HG02938 (cell line): ENCODE measurements around the gene WDR33.

Experiments
- ATAC-seq: cut with Tn5 transposase; IDR thresholded peaks from one replicate; pipeline ENCODE4 v1.9.1; 2021; ENCODE audit warnings: mild to moderate bottlenecking, moderate library complexity; ENCODE audit not compliant: unreplicated experiment

WDR33 gene

DNA sequence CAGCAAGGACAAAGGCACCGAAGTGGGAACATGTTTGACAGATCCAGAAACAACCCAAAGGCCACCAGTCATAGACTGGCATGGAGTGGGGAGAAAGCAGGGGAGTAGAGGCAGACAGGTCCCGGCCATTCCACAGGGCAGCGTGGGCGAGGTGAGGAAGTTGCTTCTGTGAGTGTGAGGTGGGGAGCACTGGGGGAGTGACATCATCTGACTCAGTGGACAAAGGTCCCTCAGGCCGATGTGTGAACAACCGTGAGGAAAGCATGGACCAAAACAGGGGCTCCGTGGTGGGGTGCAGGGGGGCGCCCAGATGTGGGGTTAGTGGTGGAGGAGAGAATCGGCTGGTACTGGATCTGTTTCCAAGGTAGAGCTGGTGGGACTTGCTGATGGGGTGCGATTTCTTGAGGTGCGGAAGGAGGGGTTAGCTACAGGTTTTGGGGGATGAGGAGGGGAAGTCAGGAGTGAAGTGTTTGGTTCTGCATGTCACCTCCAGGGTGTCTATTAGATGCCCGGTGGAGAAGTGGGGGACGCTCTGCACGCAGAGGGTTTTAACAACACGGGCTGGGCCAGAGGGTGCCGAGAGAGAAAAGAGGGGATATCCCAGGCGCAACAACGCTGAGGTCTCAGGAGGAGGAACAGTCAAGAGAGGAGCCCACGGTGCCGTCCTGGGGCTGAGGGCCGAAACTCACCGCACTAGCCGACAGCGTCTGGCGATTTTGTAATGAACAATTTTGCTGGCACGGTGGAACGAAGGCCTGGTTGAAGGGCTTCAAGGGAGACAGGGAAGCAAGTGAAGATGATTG is 112.2 kb downstream of the WDR33 start:
- ATAC-seq = no peak

DNA sequence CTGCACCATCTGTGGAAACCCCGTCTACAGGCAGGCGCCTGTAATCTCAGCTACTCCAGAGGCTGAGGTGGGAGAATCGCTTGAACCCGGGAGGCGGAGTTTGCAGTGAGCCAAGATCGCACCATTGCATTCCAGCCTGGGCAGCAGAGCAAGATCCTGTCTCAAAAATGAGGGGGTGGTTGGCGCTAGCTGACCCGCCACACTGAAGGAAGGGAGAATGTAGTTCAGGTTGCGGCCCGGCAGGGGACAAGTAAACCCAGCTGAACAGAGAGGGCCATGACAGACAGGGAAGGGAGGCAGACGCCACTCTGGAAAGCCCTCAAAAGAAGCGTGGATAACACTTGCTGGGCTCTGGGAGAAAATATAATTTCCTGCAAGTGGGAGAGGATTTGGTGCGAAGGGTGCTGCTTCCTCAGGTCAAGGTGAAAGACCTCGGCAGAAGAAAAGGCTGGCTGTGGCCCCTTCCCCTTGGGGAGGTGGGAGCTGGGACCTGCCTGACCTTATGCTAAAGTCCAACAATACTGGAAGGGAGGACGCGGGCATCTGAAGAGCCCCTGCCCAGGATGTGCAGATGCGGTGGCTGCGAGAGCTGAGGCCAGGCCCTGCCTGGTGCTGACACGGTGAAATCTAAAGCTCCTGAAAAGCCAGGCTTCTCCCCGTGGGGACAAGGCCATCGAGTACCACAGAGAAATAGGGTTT is 113.3 kb downstream of the WDR33 start:
- no peak for ATAC-seq

DNA sequence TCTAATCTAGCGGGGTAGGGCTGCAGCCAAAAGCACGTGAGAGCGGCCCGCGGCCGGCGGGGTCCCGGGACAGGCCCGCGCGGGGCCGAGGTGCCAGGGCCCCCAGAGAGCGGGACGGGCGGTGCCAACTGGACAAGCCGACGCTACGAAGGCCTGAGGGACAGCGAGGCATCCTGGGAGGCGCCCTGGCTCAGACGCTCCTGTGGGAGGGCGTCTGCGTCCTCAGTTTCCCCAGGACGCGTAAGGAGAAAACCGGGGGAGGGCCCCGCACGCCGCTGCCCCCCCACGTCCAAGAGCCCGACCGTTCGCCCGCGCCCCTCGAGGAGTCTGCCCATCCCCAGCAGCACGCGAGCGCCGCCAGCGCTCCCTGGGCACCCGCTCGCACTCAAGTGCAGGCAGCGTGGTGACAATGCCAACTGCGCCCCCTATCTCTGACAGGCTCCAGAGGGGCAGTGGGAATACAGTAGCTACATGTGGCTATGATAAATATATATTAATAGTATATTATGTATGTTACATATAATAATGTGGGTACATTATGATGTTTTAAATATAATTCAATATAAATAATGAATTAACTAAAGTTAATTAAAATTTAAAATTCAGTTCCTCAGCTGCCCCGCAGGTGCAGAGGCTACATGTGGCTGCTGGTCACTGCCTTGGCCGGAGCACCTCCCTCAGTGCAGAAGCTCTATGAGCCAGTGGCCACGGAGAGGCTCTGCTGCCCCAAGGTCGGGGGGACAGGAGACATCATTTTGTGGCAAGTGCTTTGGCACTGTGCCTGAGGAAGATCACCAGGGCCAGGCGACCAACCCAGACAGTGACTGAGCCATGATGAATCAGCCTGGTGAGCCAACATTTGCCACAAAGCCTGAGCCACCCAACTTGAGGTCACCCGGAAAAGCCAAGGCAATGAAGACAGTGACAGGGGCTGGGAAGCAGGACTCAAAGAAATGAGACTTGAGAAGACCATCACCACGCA is 115.2 kb downstream of the WDR33 start:
- ATAC-seq = no peak

DNA sequence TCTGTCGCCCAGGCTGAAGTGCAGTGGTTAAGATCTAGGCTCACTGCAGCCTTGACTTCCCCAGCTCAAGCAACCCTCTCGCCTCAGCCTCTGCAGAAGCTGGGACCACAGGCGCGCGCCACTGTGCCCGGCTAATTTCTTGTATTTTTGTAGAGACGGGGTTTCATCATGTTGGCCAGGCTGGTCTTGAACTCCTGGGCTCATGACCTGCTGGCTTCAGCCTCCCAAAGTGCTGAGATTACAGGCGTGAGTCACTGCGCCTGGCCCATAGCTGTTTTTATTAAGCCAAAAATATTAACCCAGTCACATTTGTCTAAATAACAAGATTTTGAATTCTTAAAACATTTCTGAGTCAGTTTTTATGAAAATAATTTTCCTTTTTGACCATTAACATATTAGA is 116.0 kb downstream of the WDR33 start:
- no peak for ATAC-seq

DNA sequence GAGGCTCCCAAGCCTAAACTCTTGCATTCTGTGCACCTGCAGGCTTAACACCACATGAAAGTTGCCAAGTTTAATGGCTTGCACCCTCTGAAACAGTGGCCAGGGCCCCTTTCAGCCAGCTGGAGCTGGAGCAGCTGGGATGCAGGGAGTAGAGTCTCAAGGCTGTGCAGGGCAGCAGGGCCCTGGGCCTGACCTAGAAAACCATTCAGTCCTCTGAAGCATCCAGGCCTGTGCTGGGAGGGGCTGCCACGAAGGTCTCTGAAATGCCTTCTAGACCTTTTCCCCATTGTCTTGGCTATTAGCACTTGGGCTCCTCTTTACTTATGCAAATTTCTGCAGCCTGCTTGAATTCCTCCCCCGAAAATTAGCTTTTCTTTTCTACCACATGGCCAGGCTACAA is 120.3 kb downstream of the WDR33 start:
- ATAC-seq = no peak

DNA sequence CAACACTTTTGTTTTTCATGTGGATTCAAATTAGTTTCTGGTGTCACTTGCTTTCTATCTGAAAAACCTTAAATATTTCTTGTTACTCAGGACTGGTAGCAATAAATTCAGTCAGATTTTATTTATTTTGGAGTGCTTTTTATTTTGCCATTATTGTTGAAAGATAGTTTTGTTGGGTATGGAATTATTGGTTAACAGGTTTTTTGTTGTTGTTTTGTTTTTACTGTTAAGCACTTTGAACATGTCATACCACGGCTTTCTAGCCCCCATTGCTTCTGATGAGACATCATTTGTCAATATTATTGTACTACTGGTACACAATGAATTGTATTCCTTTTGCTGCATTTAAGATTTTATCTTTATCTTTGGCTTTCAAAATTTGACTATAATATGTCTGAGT is 122.6 kb downstream of the WDR33 start:
- no peak for ATAC-seq

DNA sequence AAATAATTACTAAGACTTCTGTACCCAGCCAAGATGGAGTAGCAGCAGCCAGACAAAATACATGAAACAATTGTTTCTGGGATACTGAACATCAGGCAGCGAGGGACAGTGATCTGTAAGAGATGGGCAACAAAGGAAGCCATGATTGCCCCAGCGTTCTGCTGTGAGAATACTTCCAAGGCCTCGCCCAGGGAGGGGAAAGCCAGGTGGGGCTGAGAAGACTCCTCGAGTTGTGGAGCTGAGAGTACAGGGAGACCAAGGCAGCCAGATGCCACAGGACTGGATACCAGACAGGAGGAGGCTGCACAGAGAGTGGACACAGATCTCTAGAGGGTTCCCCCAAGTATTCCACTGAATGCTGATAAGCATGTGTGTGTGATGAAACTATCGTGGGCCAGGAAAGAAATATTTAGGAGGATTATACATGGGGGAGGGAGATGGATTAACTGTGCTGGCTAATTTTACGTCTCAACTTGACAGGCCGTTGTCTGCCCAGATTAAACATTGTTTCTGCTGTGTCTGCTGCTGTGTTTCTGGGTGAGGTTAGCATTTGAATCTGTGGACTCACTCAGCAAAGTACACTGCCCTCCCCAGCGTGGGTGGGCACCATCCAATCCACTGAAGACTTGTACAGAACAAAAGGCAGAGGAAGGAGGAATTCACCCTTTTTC is 125.4 kb downstream of the WDR33 start:
- ATAC-seq = no peak

DNA sequence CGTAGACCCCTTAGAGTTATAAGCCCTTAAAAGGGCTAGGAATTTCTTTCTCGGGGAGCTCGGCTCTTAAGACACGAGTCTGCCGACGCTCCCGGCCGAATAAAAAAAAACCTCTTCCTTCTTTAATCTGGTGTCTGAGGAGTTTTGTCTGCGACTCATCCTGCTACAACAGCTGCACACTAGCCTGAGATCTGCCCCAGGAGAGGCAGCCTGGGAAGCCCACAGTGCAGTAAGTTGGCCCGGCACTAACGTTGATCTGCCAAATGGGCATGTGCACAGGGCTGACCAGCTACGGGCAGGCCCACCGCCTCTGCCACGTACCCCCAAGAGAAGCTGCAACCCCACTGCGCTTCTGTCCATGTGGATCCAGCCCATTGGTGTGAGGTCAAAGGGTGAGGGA is 127.2 kb downstream of the WDR33 start:
- no peak for ATAC-seq

DNA sequence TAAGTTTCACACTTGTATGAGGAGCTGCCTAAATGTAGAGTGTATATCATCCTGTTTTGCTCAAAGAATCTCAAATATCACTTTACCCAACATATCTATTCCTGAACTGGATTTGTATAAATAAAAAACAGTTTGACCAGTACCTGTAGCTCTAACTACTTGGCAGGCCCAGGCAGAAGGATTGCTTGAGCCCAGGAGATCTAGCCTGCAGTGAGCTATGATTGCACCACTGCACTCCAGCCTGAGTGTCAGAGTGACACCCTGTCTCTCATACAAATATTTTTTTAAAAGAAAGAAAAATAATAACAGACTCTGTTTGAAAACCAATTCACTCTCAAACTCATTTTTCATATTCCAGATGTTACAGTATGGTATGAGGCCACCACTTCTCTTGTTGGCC is 127.9 kb downstream of the WDR33 start:
- no peak for ATAC-seq

DNA sequence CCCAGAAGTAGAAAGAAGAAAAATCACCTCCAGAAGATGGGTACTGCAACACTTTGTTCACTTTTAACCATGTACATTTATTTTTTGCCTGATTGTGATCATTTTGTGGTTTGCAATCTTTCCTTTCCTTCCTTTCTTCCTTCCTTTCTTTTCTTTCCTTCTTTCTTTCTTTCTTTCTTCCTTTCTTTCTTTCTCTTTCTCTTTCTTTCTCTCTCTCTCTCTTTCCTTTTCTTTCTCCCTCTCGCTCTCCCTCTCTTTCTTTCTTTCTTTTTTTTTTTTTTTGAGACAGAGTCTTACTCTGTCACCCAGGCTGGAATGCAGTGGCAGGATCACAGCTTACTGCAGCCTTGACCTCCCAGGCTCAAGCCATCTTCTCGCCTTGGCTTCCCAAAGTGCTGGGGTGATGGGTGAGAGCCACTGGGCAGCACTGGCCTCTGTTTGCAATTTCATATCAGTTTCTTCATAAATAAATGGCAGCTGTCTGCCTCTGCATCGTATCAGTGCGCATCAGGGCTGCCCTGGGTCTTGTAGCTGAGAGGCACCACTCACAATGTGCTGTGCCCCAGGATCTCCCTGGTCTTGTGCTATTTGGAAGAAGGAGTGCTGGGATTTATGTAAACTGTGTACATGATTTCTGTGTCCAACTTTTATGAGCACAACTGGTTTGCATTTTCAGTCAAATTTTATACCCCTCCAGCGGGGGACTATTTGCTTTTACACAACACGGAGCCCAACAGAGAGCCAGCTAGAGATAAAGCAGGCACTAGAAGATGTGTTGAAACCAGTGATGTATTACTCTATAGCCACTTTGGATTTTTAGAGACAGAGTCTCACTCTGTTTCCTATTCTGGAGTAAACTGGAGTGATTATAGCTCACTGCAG is 128.8 kb downstream of the WDR33 start:
- ATAC-seq = no peak

DNA sequence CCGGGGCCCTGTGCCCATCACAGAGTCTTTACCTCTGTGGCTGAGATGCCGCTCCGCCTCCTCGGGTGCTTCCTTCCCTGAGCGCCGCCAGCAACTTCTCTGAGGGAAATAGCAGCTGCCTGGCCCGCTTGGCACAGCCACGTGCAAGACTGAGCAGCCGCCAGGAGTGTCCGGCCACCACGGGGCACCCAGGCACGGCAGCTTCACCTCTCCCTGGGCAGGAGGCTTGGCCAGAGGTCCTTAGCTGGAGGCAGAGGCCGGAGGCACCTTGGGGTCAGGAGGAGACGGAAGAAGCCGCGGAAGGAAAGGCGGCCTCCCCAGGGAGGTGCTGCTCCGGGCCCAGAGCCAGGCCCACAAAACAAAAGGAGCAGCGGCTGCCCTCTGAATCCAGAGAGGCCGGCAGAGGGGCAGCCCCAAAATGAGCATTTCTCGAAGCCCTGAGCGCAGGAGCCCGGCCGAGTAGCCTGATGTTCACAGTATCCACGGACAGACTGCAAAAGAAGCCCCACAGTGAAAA is 129.6 kb downstream of the WDR33 start:
- no peak for ATAC-seq

DNA sequence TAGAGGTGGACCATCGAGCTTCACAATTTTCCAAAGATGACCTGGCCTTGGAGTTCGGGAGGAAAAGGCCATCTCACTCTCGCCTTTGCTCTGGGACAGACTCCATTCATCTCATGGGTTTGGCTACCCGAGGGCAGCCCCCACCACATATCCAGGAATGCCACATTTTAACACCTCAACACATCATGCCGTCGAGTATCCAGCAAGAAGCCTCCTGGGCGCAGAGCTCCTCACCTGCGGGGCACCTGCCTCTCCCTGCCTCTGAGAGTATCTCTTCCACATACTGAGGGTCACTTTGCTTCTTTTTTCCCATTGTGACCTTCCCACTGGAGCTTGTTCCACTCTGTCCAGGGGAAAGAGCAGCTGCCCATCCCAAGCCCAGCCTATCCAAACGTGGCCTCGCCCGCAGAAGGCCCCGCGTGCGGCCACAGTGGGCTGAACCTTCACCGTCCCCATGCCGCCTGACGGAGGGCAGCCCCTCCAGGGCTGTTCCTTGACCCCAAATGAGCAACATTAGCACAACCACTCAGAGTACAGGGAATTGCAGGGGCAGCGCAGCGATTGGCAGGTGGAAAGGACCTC is 130.2 kb downstream of the WDR33 start:
- ATAC-seq = no peak

DNA sequence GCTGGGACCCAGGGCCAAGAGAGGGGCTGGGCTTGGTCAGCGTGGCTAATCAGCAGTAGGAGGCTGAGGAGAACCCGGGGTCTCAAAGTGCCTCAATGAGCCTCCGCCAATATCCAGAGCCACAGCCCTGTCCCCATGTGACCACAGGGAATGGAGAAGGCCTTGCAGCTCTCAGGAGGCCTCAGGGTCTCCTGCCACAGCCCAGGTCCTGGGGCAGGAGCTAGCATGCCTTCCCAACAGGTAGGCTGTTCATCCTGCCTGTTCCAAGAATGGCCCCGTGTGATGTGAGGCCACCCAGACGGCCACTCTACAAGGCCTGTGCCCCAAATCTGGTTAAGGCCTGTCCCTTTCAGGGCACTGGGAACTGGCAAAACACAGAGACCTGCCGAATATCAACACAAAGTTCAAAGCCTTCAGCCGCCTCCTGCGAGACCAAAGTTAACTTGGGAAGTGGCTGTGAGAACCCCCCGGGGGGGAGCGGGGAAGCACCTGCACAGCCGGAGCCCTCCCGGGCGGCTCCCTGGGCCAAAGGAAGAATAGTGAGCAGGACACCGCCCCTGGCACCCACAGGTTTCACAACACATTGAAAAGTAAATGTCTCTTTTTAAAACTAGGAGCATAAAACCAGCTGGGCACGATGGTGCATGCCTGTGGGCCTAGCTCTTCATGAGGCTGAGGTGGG is 131.2 kb downstream of the WDR33 start:
- no peak for ATAC-seq

DNA sequence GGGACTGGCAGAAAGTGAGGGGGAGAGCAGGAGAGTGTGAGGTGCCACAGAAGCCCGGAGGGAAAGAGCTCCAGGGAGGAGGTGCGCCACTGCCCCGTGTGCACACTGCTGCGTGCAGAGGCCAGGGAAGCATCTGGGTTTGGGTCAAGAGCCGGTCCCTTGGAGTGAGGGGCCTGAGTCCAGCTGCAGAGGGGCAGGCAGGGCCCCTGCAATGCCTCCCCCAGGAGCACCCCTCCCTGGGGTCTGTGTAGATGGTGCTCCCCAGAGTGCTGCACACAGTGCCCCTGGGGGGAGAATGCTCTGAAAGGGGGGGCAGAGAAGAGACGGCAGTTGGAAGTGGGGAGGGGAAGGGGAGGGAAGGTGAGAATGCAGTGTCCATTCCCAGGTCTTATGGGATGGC is 132.0 kb downstream of the WDR33 start:
- ATAC-seq = no peak

DNA sequence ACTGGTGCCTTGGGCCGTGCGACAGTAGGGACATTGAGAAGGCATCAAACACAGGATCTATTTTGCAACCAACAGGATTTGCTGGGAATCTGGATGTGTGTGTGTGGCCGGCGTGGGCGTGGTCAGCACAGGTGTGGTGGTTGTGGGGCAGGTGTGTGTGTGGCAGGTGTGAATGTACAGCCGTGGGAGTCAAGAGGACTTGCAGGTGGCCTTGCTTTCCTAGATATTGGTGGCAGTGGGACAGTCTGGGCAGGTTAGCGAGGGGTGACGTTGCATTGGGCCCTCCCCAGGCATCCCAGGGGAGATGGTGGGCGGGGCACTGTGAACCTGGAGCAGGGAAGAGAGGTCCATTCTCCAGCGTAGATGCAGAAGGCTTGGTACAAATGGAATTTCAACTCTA is 132.4 kb downstream of the WDR33 start:
- no peak for ATAC-seq

DNA sequence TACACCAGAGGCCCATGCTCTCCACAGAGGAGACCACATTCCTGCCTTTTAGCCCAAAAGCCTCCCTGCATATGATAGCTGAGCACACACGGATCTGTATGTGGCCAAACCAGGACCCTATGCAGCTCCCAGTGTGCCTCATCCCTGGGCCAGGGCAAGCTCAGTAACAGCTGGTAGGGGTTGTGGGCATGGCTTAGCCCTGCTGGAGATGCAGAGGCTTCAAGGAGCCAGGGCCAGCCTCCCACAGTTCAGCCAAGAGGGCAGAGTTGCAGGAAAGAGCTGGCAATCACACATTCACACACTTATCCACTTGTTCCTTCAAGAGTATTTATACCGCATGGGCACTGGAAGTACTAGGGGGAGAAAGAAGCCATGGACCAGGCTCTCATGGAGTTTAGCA is 134.1 kb downstream of the WDR33 start:
- ATAC-seq = no peak

DNA sequence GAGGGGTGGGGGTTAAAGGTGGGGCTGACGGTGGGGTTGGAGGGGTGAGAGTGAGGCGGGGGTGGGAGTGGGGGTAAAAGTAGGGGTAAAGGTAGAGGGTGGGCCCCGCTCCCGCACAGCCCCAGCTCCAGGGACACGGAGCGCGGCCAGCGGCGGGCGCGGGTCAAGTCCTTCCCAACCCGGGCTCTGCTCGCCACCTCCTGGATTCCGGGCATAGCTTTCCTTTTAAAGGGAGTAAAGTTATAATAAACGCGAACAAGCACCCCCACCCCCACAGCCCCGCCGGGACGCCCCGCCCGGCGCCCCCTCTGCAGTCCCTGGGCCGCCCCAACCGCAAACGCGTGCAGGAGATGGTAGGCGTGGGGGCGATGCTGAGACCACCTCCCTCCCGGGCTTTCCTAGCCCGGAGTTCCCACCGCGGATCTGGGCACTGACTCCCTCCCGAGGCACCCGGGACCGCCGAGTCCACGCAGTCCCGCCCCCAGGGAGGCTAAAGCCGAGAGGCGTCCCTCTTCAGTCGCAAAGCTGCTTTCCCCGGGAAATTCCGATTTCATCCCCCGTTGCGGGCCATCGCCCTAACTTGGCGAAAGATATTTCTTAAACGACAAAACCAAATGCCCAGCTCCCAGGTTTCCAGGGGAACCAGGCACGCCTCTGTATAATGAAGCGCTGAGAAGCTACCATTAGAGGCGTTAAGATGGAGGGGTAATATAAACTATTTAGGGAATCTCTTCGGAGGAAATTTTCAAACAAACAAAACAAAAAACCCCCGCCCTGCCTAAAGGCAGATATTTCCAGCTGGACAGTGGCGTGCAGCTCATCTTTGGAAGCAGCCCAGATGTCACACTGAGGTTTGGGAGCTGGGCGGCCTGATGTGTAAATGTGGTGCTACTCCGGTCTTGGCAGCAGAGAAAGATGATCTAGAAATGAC is 135.4 kb downstream of the WDR33 start, which contains the start of gene LIMS2:
Gene LIMS2, minus strand, starts transcription at position 200 of the 931 bp plus-strand sequence. CDS start 506 bp downstream, outside the sequence.
- no peak for ATAC-seq
